Measurements from ENCODE around the gene LIN28B.
"Not testable (repeated sequence)": the region's sequence is repeated elsewhere in the genome, so short reads cannot be mapped to it uniquely, and the experiment has no call there.

GRCh38 chr6:105013459-105013858 lies 56.6 kb downstream of the LIN28B start:
- not testable (repeated sequence) for TF ChIP-seq CTCF, POLR2A (IDR thresholded peaks at IDR 0.05)

Data from adrenal gland (tissue), 5 donors.